H1 (cell line): ENCODE results near the gene PLEKHG2. TPM values are rescaled to one million over a fixed set of nuclear protein-coding genes. Genes with fewer than 3 reads are reported as not detected.

Experiments
- ASH2L ChIP-seq: fragments of 200-600, 300-600 bp; sonication (generic); IDR thresholded peaks from one replicate; pipeline ENCODE4 v1.7.1; 2017; ENCODE audit warnings: low read length
- CBX8 ChIP-seq: fragments of 300-800, 300-1000 bp; sonication (generic); IDR thresholded peaks from 2 replicates; pipeline ENCODE4 v1.7.1; 2016; ENCODE audit warnings: low read depth, low read length, borderline replicate concordance
- CHD2 ChIP-seq: IDR thresholded peaks from 2 replicates; pipeline ENCODE4 v1.6.1; 2012; ENCODE audit warnings: low read length, improper control_type of control experiment
- CREB1 ChIP-seq: IDR thresholded peaks from 2 replicates; pipeline ENCODE4 v1.6.1; 2012; ENCODE audit warnings: inconsistent platforms
- EGR1 ChIP-seq: IDR thresholded peaks from 2 replicates; pipeline ENCODE4 v1.6.1; 2011; ENCODE audit warnings: low read depth, low read length, borderline replicate concordance
- FOSL1 ChIP-seq: IDR thresholded peaks from 2 replicates; pipeline ENCODE4 v1.6.1; 2011; ENCODE audit warnings: mild to moderate bottlenecking, low read depth, low read length, moderate library complexity; ENCODE audit not compliant: insufficient read depth
- GABPA ChIP-seq: IDR thresholded peaks from 2 replicates; pipeline ENCODE4 v1.6.1; 2011; ENCODE audit warnings: mild to moderate bottlenecking, low read length, moderate library complexity, borderline replicate concordance; ENCODE audit not compliant: insufficient read depth
- KDM1A ChIP-seq: fragments of 200-600, 300-600 bp; sonication (generic); IDR thresholded peaks from 2 replicates; pipeline ENCODE4 v1.7.1; 2016; ENCODE audit warnings: mild to moderate bottlenecking, low read length, borderline replicate concordance
- KDM4A ChIP-seq: IDR thresholded peaks from one replicate; pipeline ENCODE4 v1.7.1; 2012; ENCODE audit warnings: low read depth, mild to moderate bottlenecking, moderate library complexity, low read length, inconsistent platforms; ENCODE audit not compliant: severe bottlenecking
- NRF1 ChIP-seq: IDR thresholded peaks from 2 replicates; pipeline ENCODE4 v1.6.1; 2011; ENCODE audit warnings: mild to moderate bottlenecking, low read depth, low read length, improper control_type of control experiment
- POU5F1 ChIP-seq: IDR thresholded peaks from 2 replicates; pipeline ENCODE4 v1.6.1; 2011; ENCODE audit warnings: low read depth, mild to moderate bottlenecking, low read length, moderate library complexity
- RNF2 ChIP-seq: fragments of 200-900, 300-1000 bp; sonication (generic); IDR thresholded peaks from 2 replicates; pipeline ENCODE4 v1.7.1; 2016; ENCODE audit warnings: borderline replicate concordance, low read depth, mild to moderate bottlenecking, antibody characterized with exemption, low read length; ENCODE audit not compliant: poor library complexity, severe bottlenecking; ENCODE audit errors: missing control alignments
- SIN3A ChIP-seq, 2 experiments: IDR thresholded peaks in 1 of 2; conservative IDR thresholded peaks in 1 of 2; 2 replicates each; pipeline ENCODE4 v1.6.1; 2011 to 2012; ENCODE audit warnings: low read length in 2 of 2, improper control_type of control experiment in 1 of 2, low read depth in 1 of 2, mild to moderate bottlenecking in 1 of 2
- SIX5 ChIP-seq: IDR thresholded peaks from 2 replicates; pipeline ENCODE4 v1.6.1; 2011; ENCODE audit warnings: mild to moderate bottlenecking, low read depth, low read length
- SP1 ChIP-seq: IDR thresholded peaks from 2 replicates; pipeline ENCODE4 v1.6.1; 2011; ENCODE audit warnings: low read depth, low read length
- SP4 ChIP-seq: IDR thresholded peaks from 2 replicates; pipeline ENCODE4 v1.6.1; 2012; ENCODE audit warnings: low read length, inconsistent platforms
- SRF ChIP-seq: IDR thresholded peaks from 2 replicates; pipeline ENCODE4 v1.6.1; 2011; ENCODE audit warnings: mild to moderate bottlenecking, low read depth, low read length, moderate library complexity
- TBP ChIP-seq: IDR thresholded peaks from 2 replicates; pipeline ENCODE4 v1.6.1; 2011; ENCODE audit warnings: low read depth, low read length, improper control_type of control experiment
- TCF12 ChIP-seq: IDR thresholded peaks from 2 replicates; pipeline ENCODE4 v1.6.1; 2011; ENCODE audit warnings: low read depth, mild to moderate bottlenecking, low read length
- TEAD4 ChIP-seq: IDR thresholded peaks from 2 replicates; pipeline ENCODE4 v1.6.1; 2012; ENCODE audit warnings: low read depth, low read length, inconsistent platforms, mixed read lengths
- YY1 ChIP-seq: IDR thresholded peaks from 2 replicates; pipeline ENCODE4 v1.6.1; 2011; ENCODE audit warnings: low read depth, mild to moderate bottlenecking, low read length
- polyA plus RNA-seq, 7 experiments: library from polyadenylated mRNA; depleted of rRNA in 3 of 7; stranded (reverse) in 5 of 7; unstranded in 2 of 7; fragments of >200 nt in 5 of 7; fragments of 200-250 nt in 2 of 7; gene quantifications; 1 replicate in 5 of 7; 2 replicates in 1 of 7; 4 replicates in 1 of 7; pipeline versions ENCODE4 v1.2.1 to v1.2.3, GENCODE V29; 2011 to 2013; ENCODE audit warnings: missing spikeins in 2 of 7, mixed read lengths in 2 of 7
- total RNA-seq: library from RNA; stranded (reverse); fragmentation: NEBNext Ultra II Directional; extraction: Animal tissue kit (Norgen Biotek cat#: 25700); gene quantifications from 2 replicates; pipeline ENCODE4 v1.2.1, GENCODE V29; 2021
- TF ChIP-seq, protein P1 (sequence below): IDR thresholded peaks from 2 replicates; pipeline ENCODE4 v1.6.1; 2012; ENCODE audit warnings: inconsistent platforms

The PLEKHG2 gene
- total and polyA plus RNA-seq, 2 of the 8 experiments (the other 6 are each of a cell fraction or from before 2014, with no cell fraction given), result 16.9 to 65.7 TPM

GRCh38 chr19:39409208-39410016 is 3.1 kb upstream of the PLEKHG2 start (continued):
- no peak for TF ChIP-seq RNF2
- TF ChIP-seq FOSL1, result no peak
- TF ChIP-seq TCF12, result no peak
- TF ChIP-seq KDM4A, result no peak
- TF ChIP-seq TEAD4, result no peak; the same call in 1 of the 2 replicates
- peak; percentile 67; the same call in 1 of the 2 replicates for TF ChIP-seq EGR1
- TF ChIP-seq ASH2L, result no peak
- no peak for TF ChIP-seq POU5F1
- no peak for TF ChIP-seq SRF
- no peak for TF ChIP-seq KDM1A
- TF ChIP-seq CHD2, result peak; percentile 6; the same call in 1 of the 2 replicates
- TF ChIP-seq NRF1, result no peak
- TF ChIP-seq SP4, result no peak; the same call in 1 of the 2 replicates
- TF ChIP-seq SIX5, result no peak
- TF ChIP-seq YY1, result no peak
- TF ChIP-seq GABPA, result peak; percentile 81; the same call in 1 of the 2 replicates
- peak; percentile 78 for TF ChIP-seq TBP
- TF ChIP-seq, protein P1, sequence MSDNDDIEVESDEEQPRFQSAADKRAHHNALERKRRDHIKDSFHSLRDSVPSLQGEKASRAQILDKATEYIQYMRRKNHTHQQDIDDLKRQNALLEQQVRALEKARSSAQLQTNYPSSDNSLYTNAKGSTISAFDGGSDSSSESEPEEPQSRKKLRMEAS, result no peak
- TF ChIP-seq SIN3A (conservative IDR thresholded peaks at IDR 0.05 in 1 of 2, IDR thresholded peaks at IDR 0.05 in 1 of 2; ENCODE audit: low read depth in 1 of 2, low read length in 2 of 2), result no peak
- TF ChIP-seq SP1, result peak; percentile 9; the same call in 1 of the 2 replicates
- peak; percentile 93 for TF ChIP-seq CREB1
- no peak for TF ChIP-seq CBX8
